Measurements from ENCODE around the gene MLC1. TPM values are rescaled to one million over a fixed set of nuclear protein-coding genes. Genes with fewer than 3 reads are reported as not detected.

Gene MLC1
- total RNA-seq, 1 donor from 2014 or later, result not detected

DNA sequence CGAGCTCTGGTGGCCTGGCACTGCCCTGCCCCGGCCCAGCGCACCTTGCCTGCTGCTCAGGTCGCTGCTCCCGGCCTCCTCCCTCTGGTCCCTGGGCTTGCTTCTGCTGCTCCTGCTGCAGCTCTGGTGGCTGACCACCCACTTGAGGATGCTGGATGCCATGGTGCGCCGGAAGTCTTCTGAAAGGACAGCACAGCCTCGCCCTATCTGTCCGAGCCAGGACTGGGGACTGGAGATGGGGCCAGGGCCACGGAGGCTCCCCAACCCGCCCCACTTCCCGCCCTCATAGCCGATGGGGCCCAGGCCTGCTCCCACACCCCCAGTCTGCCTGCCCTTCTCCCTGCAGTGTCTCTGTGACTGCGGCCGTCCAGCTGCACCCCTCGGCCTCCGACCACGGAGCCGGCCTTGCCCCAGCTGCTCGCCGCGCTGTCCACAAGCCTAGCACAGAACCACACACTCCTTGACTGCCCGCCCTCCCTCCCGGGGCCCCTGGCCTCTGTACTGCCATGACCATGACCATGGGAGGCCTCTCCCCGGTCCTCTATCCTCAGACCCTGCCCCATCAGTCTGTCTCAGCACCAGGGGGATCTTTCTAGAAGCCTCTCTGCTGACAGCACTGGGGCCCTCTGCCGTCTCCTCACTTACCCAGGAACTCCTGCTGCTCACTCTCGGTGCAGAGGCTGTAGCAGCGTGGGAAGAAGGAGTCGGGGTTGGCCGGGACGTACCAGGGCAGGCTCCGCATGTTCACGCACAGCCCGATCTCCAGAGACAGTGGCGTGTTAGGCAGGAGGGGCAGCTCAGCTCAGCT, 39.8 kb downstream of the MLC1 start:
- no peak for DNase-seq (ENCODE audit: low read depth)
- no peak overlapping the region for H3K4me3 ChIP-seq (ENCODE audit: low read depth, low read length)
- TF ChIP-seq, protein P1, sequence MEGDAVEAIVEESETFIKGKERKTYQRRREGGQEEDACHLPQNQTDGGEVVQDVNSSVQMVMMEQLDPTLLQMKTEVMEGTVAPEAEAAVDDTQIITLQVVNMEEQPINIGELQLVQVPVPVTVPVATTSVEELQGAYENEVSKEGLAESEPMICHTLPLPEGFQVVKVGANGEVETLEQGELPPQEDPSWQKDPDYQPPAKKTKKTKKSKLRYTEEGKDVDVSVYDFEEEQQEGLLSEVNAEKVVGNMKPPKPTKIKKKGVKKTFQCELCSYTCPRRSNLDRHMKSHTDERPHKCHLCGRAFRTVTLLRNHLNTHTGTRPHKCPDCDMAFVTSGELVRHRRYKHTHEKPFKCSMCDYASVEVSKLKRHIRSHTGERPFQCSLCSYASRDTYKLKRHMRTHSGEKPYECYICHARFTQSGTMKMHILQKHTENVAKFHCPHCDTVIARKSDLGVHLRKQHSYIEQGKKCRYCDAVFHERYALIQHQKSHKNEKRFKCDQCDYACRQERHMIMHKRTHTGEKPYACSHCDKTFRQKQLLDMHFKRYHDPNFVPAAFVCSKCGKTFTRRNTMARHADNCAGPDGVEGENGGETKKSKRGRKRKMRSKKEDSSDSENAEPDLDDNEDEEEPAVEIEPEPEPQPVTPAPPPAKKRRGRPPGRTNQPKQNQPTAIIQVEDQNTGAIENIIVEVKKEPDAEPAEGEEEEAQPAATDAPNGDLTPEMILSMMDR (conservative IDR thresholded peaks at IDR 0.05; ENCODE audit: low read depth, low read length), result no peak

DNA sequence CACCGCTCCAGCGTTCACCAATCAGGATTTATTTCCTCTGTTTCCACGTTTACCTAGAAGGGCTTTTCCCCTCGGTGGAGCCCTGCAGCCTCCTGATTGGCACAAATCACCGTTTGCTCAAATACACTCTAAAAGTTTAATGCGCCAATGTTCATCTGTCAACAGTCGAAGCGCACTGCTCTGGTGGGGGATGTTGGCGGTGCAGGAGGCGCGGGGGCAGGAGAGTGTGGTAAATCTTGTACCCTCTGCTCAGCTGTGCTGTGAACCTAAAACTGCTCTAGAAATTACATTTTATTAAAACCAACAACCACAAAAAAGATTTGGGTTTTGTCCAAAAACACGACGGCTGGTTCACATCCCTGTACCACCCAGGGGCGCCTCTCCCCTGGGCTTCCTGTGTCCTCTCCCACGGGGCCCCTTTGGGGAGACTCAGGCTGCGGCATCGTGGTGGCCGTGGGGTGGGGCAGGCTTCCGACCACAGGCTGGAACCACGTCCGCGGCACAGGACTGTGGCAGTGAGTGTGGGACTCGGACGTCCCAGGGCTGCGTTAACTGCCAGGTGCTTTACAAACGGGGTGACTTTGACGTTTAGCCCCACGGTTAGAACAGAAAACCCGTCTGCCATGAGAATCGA, 40.6 kb downstream of the MLC1 start:
- no peak for DNase-seq (ENCODE audit: low read depth)
- no peak overlapping the region for H3K4me3 ChIP-seq (ENCODE audit: low read depth, low read length)
- TF ChIP-seq, protein P1 (conservative IDR thresholded peaks at IDR 0.05; ENCODE audit: low read depth, low read length), result no peak

DNA sequence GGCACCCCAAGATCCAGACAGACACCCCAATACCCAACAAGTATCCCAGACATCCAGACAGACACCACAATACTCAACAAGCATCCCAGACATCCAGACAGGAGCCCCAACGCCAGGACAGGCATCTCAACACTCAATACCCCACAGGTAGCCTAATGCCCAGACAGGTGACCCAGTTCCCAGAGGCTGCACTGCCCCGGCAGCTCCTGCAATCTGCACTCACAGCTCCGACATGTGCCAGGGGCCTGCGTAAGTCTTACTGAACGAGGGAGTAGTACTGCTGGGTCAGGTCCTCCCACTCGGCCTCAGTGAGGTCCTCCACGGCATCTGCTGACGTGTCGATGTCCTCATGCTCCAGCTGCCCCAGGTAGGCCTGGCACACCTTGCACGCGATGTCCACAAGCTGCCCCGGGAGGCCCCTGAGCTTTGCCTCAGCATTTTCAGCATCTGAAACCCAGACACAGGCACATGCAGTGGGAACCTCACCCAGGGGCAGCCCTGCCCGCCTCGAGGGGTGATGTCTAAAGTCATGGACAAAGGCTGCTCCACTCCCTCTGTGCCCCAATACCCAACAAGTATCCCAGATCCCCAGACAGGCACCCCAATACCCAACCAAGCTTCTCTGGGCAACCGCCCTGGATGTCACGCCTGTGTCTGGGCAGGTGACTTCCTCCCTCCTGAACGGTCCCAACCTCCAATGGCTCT, 43.7 kb downstream of the MLC1 start:
- H3K4me3 ChIP-seq (ENCODE audit: low read depth, low read length), result no peak overlapping the region
- DNase-seq (ENCODE audit: low read depth), result no peak
- TF ChIP-seq, protein P1 (conservative IDR thresholded peaks at IDR 0.05; ENCODE audit: low read depth, low read length), result no peak

DNA sequence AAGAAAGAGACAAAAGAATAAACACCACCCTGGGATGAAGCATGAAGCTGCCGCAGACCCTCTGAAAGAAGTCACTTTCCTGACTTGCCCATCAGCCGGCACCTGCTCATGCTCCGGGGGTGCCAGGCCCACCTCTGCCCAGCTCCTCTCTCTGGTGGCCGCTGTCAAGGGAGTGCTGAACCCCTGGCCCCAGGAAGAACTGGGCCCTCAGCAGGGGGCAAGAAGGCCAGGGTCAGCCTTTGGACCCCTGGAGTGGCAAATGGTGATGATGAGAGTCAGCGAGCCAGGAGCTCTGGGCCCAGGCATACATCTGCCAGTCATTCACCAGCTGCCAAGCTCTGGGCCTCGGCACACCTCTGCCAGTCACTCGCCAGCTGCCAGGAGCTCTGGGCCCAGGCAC, 44.5 kb downstream of the MLC1 start:
- no peak for DNase-seq (ENCODE audit: low read depth)
- no peak overlapping the region for H3K4me3 ChIP-seq (ENCODE audit: low read depth, low read length)
- TF ChIP-seq, protein P1 (conservative IDR thresholded peaks at IDR 0.05; ENCODE audit: low read depth, low read length), result no peak

DNA sequence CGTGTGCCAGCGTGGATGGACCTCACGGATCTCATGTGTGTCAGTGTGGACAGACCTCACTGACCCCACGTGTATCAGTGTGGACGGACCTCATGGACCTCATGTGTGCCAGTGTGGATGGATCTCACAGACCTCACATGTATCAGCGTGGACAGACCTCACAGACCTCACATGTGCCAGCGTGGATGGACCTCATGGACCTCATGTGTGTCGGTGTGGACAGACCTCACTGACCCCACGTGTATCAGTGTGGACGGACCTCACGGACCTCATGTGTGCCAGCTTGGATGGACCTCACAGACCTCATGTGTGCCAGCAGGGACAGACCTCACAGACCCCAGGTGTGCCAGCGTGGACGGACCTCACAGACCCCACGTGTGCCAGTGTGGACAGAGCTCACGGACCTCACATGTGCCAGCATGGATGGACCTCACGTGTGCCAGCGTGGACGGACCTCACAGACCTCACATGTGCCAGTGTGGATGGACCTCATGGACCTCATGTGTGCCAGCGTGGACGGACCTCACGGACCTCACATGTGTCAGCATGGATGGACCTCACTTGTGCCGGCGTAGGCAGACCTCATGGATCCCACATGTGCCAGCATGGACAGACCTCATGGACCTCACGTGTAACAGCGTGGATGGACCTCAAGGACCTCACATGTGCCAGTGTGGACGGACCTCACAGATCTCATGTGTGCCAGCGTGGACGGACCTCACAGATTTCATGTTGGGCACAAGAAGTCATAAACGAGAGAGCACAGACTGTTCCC, 45.4 kb downstream of the MLC1 start:
- no peak overlapping the region for H3K4me3 ChIP-seq (ENCODE audit: low read depth, low read length)
- TF ChIP-seq, protein P1 (conservative IDR thresholded peaks at IDR 0.05; ENCODE audit: low read depth, low read length), result no peak
- no peak for DNase-seq (ENCODE audit: low read depth)

DNA sequence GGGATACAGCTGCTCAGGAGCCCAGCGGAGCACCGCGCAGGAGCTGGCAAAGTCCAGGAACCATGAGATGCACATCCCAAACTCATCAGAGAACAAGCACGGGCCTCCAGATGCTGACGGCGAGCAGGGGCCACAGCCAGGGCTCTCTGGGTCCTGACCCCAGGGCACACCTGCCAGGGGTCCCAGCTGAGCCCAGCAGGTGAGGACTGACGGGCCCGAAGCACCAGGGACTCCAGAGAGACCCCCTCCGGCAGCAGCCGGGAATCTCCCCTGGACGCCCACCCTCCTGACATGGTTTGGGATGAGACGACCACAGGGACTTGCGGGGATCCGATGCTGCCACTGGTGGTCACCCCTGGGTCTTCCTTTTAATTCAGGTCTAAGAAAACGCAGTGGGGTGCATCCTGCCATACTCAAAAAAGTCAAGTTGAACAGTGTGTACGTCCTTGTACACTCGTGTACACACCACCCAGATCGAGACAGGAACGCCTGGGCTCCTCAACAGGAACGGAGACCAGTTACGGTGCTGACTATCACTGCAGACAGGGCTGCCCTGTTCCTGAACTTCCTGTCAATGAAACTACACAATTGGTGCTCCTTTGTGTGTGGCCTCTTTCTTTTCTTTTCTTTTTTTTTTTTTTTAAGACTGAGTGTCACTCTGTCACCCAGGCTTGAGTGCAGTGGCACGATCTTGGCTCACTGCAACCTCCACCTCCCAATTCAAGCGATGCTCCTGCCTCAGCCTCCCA, 49.1 kb downstream of the MLC1 start:
- H3K4me3 ChIP-seq (ENCODE audit: low read depth, low read length), result no peak overlapping the region
- DNase-seq (ENCODE audit: low read depth), result no peak
- TF ChIP-seq, protein P1 (conservative IDR thresholded peaks at IDR 0.05; ENCODE audit: low read depth, low read length), result no peak
